GM23338 (cell line): ENCODE measurements around the gene TSC22D1. TPM values are rescaled to one million over a fixed set of nuclear protein-coding genes. Genes with fewer than 3 reads are reported as not detected.

ENCODE experiments used
- ATAC-seq: fragments of 200-7000 bp; cut with Tn5 transposase; 3 replicates; pipeline ENCODE4 v1.9.1; 2020
- DNase-seq: peaks from one replicate; pipeline ENCODE4 v3.0.0-alpha.2; 2015; ENCODE audit warnings: low spot score
- H2AFZ ChIP-seq: fragments of 200-600 bp; sonication (generic); 2 replicates; pipeline ENCODE4 v1.8.0; 2016; ENCODE audit warnings: antibody characterized with exemption, mild to moderate bottlenecking, moderate library complexity
- H3F3A ChIP-seq: fragments of 200-600 bp; sonication (generic); replicated peaks from 2 replicates; pipeline ENCODE4 v1.8.0; 2017; ENCODE audit warnings: antibody characterized with exemption, mixed run types, low read depth
- H3K27ac ChIP-seq: fragments of 200-600 bp; sonication (generic); 2 replicates; pipeline ENCODE4 v1.6.1; 2016; ENCODE audit warnings: low read depth
- H3K27me3 ChIP-seq: fragments of 200-600 bp; sonication (generic); 2 replicates; pipeline ENCODE4 v1.8.0; 2016; ENCODE audit warnings: mild to moderate bottlenecking, mixed run types, moderate library complexity; ENCODE audit not compliant: insufficient read depth
- H3K36me3 ChIP-seq: fragments of 200-600 bp; sonication (generic); 2 replicates; pipeline ENCODE4 v1.8.0; 2016; ENCODE audit warnings: mild to moderate bottlenecking; ENCODE audit not compliant: insufficient read depth
- H3K4me1 ChIP-seq: fragments of 200-600 bp; sonication (generic); 2 replicates; pipeline ENCODE4 v1.8.0; 2016; ENCODE audit warnings: mild to moderate bottlenecking, moderate library complexity; ENCODE audit not compliant: insufficient read depth
- H3K4me2 ChIP-seq: fragments of 200-600 bp; sonication (generic); 2 replicates; pipeline ENCODE4 v1.7.1; 2017; ENCODE audit warnings: mixed run types
- H3K4me3 ChIP-seq: fragments of 200-600 bp; sonication (generic); 2 replicates; pipeline ENCODE4 v1.6.1; 2016; ENCODE audit warnings: mixed run types
- H3K79me2 ChIP-seq: fragments of 200-600 bp; sonication (generic); replicated peaks from 2 replicates; pipeline ENCODE4 v1.8.0; 2017; ENCODE audit warnings: mild to moderate bottlenecking; ENCODE audit not compliant: insufficient read depth
- H3K9me2 ChIP-seq: fragments of 200-600 bp; sonication (generic); 2 replicates; pipeline ENCODE4 v1.8.0; 2017; ENCODE audit not compliant: insufficient read depth
- H4K20me1 ChIP-seq: fragments of 200-600 bp; sonication (generic); replicated peaks from 2 replicates; pipeline ENCODE4 v1.8.0; 2017; ENCODE audit warnings: mild to moderate bottlenecking; ENCODE audit not compliant: insufficient read depth
- H3K27ac Mint-ChIP-seq: 2 replicates; pipeline ENCODE4 v1.8.0; 2020; ENCODE audit warnings: inconsistent platforms, mild to moderate bottlenecking, moderate library complexity, mixed read lengths
- H3K27me3 Mint-ChIP-seq: 3 replicates; pipeline ENCODE4 v1.8.0; 2022; ENCODE audit warnings: low read depth, mild to moderate bottlenecking, moderate library complexity, mixed read lengths, inconsistent platforms; ENCODE audit not compliant: insufficient read depth, poor library complexity
- H3K36me3 Mint-ChIP-seq: 3 replicates; pipeline ENCODE4 v1.8.0; 2021; ENCODE audit warnings: low read depth, mild to moderate bottlenecking, inconsistent platforms, moderate library complexity, mixed read lengths
- H3K4me1 Mint-ChIP-seq: 3 replicates; pipeline ENCODE4 v1.8.0; 2020; ENCODE audit warnings: mild to moderate bottlenecking, inconsistent platforms, mixed read lengths
- H3K4me3 Mint-ChIP-seq: 3 replicates; pipeline ENCODE4 v1.8.0; 2021; ENCODE audit warnings: moderate library complexity, mild to moderate bottlenecking, inconsistent platforms, mixed read lengths
- H3K9me3 Mint-ChIP-seq: 3 replicates; pipeline ENCODE4 v1.8.0; 2020; ENCODE audit warnings: moderate library complexity, mild to moderate bottlenecking, inconsistent platforms, mixed read lengths
- CREB1 ChIP-seq: fragments of 250-450 bp; sonication (Bioruptor Pico); IDR thresholded peaks from 2 replicates; pipeline ENCODE4 v1.5.0; 2020; ENCODE audit warnings: low read depth, mild to moderate bottlenecking, moderate library complexity
- EZH2 ChIP-seq: fragments of 200-600 bp; sonication (generic); IDR thresholded peaks from one replicate; pipeline ENCODE4 v1.8.0; 2017; ENCODE audit warnings: antibody characterized with exemption, mild to moderate bottlenecking, low read depth; ENCODE audit not compliant: unreplicated experiment
- EZH2phosphoT487 ChIP-seq: fragments of 200-600 bp; sonication (generic); IDR thresholded peaks from one replicate; pipeline ENCODE4 v1.8.1; 2018; ENCODE audit warnings: antibody characterized with exemption; ENCODE audit not compliant: unreplicated experiment
- NANOG ChIP-seq: IDR thresholded peaks from 2 replicates; pipeline ENCODE4 v1.6.1; 2016; ENCODE audit warnings: antibody characterized with exemption, borderline replicate concordance
- POLR2AphosphoS5 ChIP-seq: IDR thresholded peaks from 2 replicates; pipeline ENCODE4 v1.6.1; 2016; ENCODE audit warnings: antibody characterized with exemption, low read depth
- STAT1 ChIP-seq: IDR thresholded peaks from one replicate; pipeline ENCODE4 v1.6.1; 2016; ENCODE audit warnings: antibody characterized with exemption; ENCODE audit not compliant: unreplicated experiment
- ZNF114 ChIP-seq: fragments of 250-450 bp; sonication (Bioruptor Pico); IDR thresholded peaks from 2 replicates; pipeline ENCODE4 v1.5.0; 2020; ENCODE audit warnings: mild to moderate bottlenecking, moderate library complexity
- ZNF331 ChIP-seq: fragments of 250-450 bp; sonication (Bioruptor Pico); IDR thresholded peaks from 2 replicates; pipeline ENCODE4 v1.5.0; 2020; ENCODE audit warnings: low read depth, mild to moderate bottlenecking, moderate library complexity
- polyA plus RNA-seq: library from polyadenylated mRNA; unstranded; fragments of >200 nt; fragmentation: Nextera tagmentation; extraction: Ambion mirVana; gene quantifications from 2 replicates; pipeline ENCODE4 v1.2.1, GENCODE V29; 2016
- total RNA-seq: library from RNA; depleted of rRNA; stranded (reverse); fragments of >200 nt; shearing (Covaris generic); gene quantifications from 2 replicates; pipeline ENCODE4 v1.2.3, GENCODE V29; 2014
- TF ChIP-seq, protein P1 (sequence below): IDR thresholded peaks from 2 replicates; pipeline ENCODE4 v1.6.1; 2016; ENCODE audit warnings: antibody characterized with exemption
- TF ChIP-seq, protein P2 (sequence below), 2 experiments: fragments of 200-600 bp in 1 of 2; sonication (generic) in 1 of 2; conservative IDR thresholded peaks; 2 replicates each; pipeline versions ENCODE4 v1.5.1 to v1.6.1; 2016 to 2017; ENCODE audit warnings: antibody characterized with exemption in 2 of 2, low read depth in 2 of 2, mild to moderate bottlenecking in 2 of 2, moderate library complexity in 1 of 2
- TF ChIP-seq, protein P3 (sequence below): IDR thresholded peaks from one replicate; pipeline ENCODE4 v1.6.1; 2018; ENCODE audit warnings: antibody characterized with exemption; ENCODE audit not compliant: unreplicated experiment

TSC22D1 gene
- total and polyA plus RNA-seq, 2 experiments from 2014 or later = 58.5 to 114 TPM

DNA sequence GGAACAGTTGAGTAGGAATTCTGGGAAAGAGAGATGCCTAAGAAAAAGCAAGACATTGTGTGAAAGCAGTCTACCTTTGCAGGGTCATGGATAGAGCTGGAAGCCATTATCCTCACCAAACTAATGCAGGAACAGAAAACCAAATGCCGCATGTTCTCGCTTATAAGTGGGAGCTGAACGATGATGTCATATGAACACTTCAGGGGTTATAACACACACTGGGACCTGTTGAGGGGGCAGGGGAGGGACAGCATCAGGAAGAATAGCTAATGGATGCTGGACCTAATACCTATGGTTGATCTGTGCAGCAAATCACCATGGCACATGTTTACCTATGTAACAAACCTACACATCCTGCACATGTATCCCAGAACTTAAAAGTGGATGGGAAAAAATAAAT, 69.9 kb downstream of the TSC22D1 start (continued):
- no peak for TF ChIP-seq ZNF114 (CRISPR knock-in tag)
- no peak for TF ChIP-seq EZH2phosphoT487
- no peak for TF ChIP-seq EZH2
- TF ChIP-seq, protein P1, sequence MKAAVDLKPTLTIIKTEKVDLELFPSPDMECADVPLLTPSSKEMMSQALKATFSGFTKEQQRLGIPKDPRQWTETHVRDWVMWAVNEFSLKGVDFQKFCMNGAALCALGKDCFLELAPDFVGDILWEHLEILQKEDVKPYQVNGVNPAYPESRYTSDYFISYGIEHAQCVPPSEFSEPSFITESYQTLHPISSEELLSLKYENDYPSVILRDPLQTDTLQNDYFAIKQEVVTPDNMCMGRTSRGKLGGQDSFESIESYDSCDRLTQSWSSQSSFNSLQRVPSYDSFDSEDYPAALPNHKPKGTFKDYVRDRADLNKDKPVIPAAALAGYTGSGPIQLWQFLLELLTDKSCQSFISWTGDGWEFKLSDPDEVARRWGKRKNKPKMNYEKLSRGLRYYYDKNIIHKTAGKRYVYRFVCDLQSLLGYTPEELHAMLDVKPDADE = no peak
- TF ChIP-seq STAT1 = no peak
- no peak for TF ChIP-seq ZNF331 (CRISPR knock-in tag)
- TF ChIP-seq, protein P2, sequence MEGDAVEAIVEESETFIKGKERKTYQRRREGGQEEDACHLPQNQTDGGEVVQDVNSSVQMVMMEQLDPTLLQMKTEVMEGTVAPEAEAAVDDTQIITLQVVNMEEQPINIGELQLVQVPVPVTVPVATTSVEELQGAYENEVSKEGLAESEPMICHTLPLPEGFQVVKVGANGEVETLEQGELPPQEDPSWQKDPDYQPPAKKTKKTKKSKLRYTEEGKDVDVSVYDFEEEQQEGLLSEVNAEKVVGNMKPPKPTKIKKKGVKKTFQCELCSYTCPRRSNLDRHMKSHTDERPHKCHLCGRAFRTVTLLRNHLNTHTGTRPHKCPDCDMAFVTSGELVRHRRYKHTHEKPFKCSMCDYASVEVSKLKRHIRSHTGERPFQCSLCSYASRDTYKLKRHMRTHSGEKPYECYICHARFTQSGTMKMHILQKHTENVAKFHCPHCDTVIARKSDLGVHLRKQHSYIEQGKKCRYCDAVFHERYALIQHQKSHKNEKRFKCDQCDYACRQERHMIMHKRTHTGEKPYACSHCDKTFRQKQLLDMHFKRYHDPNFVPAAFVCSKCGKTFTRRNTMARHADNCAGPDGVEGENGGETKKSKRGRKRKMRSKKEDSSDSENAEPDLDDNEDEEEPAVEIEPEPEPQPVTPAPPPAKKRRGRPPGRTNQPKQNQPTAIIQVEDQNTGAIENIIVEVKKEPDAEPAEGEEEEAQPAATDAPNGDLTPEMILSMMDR (conservative IDR thresholded peaks at IDR 0.05; ENCODE audit: low read depth in 2 of 2) = no peak
- TF ChIP-seq, protein P3, sequence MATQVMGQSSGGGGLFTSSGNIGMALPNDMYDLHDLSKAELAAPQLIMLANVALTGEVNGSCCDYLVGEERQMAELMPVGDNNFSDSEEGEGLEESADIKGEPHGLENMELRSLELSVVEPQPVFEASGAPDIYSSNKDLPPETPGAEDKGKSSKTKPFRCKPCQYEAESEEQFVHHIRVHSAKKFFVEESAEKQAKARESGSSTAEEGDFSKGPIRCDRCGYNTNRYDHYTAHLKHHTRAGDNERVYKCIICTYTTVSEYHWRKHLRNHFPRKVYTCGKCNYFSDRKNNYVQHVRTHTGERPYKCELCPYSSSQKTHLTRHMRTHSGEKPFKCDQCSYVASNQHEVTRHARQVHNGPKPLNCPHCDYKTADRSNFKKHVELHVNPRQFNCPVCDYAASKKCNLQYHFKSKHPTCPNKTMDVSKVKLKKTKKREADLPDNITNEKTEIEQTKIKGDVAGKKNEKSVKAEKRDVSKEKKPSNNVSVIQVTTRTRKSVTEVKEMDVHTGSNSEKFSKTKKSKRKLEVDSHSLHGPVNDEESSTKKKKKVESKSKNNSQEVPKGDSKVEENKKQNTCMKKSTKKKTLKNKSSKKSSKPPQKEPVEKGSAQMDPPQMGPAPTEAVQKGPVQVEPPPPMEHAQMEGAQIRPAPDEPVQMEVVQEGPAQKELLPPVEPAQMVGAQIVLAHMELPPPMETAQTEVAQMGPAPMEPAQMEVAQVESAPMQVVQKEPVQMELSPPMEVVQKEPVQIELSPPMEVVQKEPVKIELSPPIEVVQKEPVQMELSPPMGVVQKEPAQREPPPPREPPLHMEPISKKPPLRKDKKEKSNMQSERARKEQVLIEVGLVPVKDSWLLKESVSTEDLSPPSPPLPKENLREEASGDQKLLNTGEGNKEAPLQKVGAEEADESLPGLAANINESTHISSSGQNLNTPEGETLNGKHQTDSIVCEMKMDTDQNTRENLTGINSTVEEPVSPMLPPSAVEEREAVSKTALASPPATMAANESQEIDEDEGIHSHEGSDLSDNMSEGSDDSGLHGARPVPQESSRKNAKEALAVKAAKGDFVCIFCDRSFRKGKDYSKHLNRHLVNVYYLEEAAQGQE = no peak
- no peak for TF ChIP-seq NANOG
- no peak for TF ChIP-seq POLR2AphosphoS5
- TF ChIP-seq CREB1 (CRISPR knock-in tag) = no peak

DNA sequence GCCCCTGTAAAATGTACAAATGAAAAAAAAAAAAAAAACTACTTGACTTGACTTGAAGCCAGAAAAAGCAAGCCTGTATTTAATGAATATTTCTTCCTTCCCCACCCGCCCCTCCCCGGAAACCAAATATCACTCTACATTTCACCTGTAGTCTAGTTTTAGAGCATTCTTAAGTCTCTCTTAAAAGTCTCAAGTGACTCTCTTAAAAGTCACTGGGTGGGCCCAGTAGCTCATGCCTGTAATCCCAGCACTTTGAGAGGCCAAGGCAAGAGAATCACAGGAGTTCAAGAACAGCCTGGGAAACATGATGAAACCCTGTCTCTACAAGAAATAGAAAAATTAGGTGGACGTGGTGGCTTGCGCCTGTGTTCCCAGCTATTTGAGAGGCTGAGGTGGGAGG, 72.0 kb downstream of the TSC22D1 start:
- H3K27ac ChIP-seq = no peak overlapping the region
- TF ChIP-seq EZH2phosphoT487 (no peak), NANOG (no peak), CREB1 (CRISPR knock-in tag) (no peak), ZNF114 (CRISPR knock-in tag) (no peak)
- TF ChIP-seq, protein P1 = no peak
- H2AFZ ChIP-seq = no peak overlapping the region
- H3K4me3 Mint-ChIP-seq = no peak overlapping the region
- no peaks in the 10 kb centered on the region for H3F3A ChIP-seq
- H3K36me3 Mint-ChIP-seq = 0 out of 3 replicates have a peak, but pooled peaks cover 4% of the 10 kb centered on the region
- no peak overlapping the region for H3K27ac Mint-ChIP-seq
- H3K79me2 ChIP-seq = peaks cover 52% of the 10 kb centered on the region
- ATAC-seq (no peak), DNase-seq (no peak)
- H3K36me3 ChIP-seq = no peaks in the 10 kb centered on the region
- no peaks in the 10 kb centered on the region for H3K27me3 ChIP-seq
- H3K4me1 ChIP-seq = peaks cover 15% of the 10 kb centered on the region
- peaks cover 4% of the 10 kb centered on the region for H3K27me3 Mint-ChIP-seq
- H3K9me3 Mint-ChIP-seq = no peaks in the 10 kb centered on the region
- H3K4me3 ChIP-seq = no peak overlapping the region
- H3K4me1 Mint-ChIP-seq = peaks cover 33% of the 10 kb centered on the region
- no peak overlapping the region for H3K4me2 ChIP-seq
- no peaks in the 10 kb centered on the region for H3K9me2 ChIP-seq
- 0 out of 2 replicates have a peak, but pooled peaks cover 3% of the 10 kb centered on the region for H4K20me1 ChIP-seq
